ENCODE data around the gene TNKS1BP1. TPM values are rescaled to one million over a fixed set of nuclear protein-coding genes. Genes with fewer than 3 reads are reported as not detected.

TNKS1BP1 gene
- total RNA-seq, 1 experiment from 2014 or later: 94.6 TPM

DNA sequence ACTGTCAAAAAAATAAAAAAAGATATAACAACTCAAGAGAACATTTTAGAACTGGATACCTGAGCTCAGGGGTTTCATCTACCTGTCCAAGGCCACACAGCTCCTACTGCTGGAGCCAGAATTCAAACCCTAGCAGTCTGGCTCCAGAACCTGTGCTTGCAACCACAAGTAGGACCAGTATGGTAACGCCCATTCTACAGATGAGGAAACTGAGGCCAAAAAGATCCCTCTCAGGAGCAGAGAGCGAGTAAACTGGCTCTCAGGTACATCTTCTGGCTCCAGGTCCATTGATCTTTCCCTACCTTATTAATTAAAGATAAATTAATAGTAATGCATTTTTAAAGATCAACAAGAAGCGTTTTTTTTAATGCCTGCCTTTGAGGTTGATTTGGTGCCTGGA is 32.6 kb upstream of the TNKS1BP1 start:
- CTCF ChIA-PET: interaction anchor here (0.6 kb wide), 1 partner anchor 79 kb away, joined by 4 read pairs; no protein-coding TSS in a partner anchor
- H3K4me3 ChIP-seq (ENCODE audit: low read depth in 2 of 2, low read length in 2 of 2): no peak overlapping the region
- no peak for ATAC-seq
- BruUV-seq (replicated peaks): no TSS peak
- H3K36me3 ChIP-seq (ENCODE audit: control insufficient read depth, insufficient read depth, low read length): no peaks in the 10 kb centered on the region
- in situ Hi-C loops (cut with HindIII; ENCODE audit: low pct_unique_long_range_greater_than_20kb, low sequenced_read_pairs) (no loop called here), intact Hi-C loops (cut with micrococcal nuclease; ENCODE audit: unreplicated experiment) (no loop called here)
- TF ChIP-seq, protein P1, sequence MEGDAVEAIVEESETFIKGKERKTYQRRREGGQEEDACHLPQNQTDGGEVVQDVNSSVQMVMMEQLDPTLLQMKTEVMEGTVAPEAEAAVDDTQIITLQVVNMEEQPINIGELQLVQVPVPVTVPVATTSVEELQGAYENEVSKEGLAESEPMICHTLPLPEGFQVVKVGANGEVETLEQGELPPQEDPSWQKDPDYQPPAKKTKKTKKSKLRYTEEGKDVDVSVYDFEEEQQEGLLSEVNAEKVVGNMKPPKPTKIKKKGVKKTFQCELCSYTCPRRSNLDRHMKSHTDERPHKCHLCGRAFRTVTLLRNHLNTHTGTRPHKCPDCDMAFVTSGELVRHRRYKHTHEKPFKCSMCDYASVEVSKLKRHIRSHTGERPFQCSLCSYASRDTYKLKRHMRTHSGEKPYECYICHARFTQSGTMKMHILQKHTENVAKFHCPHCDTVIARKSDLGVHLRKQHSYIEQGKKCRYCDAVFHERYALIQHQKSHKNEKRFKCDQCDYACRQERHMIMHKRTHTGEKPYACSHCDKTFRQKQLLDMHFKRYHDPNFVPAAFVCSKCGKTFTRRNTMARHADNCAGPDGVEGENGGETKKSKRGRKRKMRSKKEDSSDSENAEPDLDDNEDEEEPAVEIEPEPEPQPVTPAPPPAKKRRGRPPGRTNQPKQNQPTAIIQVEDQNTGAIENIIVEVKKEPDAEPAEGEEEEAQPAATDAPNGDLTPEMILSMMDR (IDR thresholded peaks at IDR 0.05): no peak
- TF ChIP-seq TCF7L2 (IDR thresholded peaks at IDR 0.05; ENCODE audit: low read depth, low read length) (no peak), SIN3A (IDR thresholded peaks at IDR 0.05; ENCODE audit: borderline replicate concordance, insufficient read depth, low read depth, low read length) (no peak), POLR2AphosphoS5 (IDR thresholded peaks at IDR 0.05; ENCODE audit: low read depth, low read length) (no peak)
- TF ChIP-seq, protein P2, sequence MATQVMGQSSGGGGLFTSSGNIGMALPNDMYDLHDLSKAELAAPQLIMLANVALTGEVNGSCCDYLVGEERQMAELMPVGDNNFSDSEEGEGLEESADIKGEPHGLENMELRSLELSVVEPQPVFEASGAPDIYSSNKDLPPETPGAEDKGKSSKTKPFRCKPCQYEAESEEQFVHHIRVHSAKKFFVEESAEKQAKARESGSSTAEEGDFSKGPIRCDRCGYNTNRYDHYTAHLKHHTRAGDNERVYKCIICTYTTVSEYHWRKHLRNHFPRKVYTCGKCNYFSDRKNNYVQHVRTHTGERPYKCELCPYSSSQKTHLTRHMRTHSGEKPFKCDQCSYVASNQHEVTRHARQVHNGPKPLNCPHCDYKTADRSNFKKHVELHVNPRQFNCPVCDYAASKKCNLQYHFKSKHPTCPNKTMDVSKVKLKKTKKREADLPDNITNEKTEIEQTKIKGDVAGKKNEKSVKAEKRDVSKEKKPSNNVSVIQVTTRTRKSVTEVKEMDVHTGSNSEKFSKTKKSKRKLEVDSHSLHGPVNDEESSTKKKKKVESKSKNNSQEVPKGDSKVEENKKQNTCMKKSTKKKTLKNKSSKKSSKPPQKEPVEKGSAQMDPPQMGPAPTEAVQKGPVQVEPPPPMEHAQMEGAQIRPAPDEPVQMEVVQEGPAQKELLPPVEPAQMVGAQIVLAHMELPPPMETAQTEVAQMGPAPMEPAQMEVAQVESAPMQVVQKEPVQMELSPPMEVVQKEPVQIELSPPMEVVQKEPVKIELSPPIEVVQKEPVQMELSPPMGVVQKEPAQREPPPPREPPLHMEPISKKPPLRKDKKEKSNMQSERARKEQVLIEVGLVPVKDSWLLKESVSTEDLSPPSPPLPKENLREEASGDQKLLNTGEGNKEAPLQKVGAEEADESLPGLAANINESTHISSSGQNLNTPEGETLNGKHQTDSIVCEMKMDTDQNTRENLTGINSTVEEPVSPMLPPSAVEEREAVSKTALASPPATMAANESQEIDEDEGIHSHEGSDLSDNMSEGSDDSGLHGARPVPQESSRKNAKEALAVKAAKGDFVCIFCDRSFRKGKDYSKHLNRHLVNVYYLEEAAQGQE (IDR thresholded peaks at IDR 0.05; ENCODE audit: insufficient read depth in 1 of 2, low read depth in 2 of 2, low read length in 1 of 2): no peak
- H3K27me3 ChIP-seq (ENCODE audit: control insufficient read depth, insufficient read depth, low read length): no peaks in the 10 kb centered on the region
- 0 out of 2 replicates have a peak, but pooled peaks cover 7% of the 10 kb centered on the region for H3K4me1 ChIP-seq (ENCODE audit: control insufficient read depth, insufficient read depth, low read length)
- DNase-seq (ENCODE audit: low read depth, low spot score): no peak
- POLR2A ChIA-PET: no interaction called here
- no peaks in the 10 kb centered on the region for H3K9me3 ChIP-seq (ENCODE audit: control insufficient read depth, insufficient read depth, low read depth, low read length)
- no peak overlapping the region for H3K27ac ChIP-seq (ENCODE audit: low read length)

DNA sequence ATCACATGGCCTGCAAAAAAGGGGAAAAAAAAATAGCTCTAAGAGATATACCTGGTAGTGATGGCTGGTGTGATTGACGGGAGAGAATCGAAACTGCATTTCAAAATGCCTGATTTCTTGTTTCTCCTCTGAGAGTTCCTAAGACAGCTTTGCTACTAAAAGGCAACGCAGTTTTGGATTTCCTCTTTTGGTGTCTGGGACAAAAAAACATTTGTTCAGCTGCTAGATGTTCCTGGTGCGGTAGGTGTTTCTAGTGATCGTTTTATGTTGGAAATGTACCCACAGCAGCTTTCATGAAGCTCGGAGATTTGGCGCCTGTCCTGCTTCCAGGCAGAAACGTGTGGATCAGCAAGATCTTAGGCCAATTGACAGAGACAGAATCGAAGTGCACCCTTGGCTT is 31.5 kb upstream of the TNKS1BP1 start:
- intact Hi-C loops (cut with micrococcal nuclease; ENCODE audit: unreplicated experiment) (no loop called here), in situ Hi-C loops (cut with HindIII; ENCODE audit: low pct_unique_long_range_greater_than_20kb, low sequenced_read_pairs) (no loop called here)
- H3K27me3 ChIP-seq (ENCODE audit: control insufficient read depth, insufficient read depth, low read length): no peaks in the 10 kb centered on the region
- ChIA-PET POLR2A (no interaction called here), CTCF (interaction anchor here (0.6 kb wide), 1 partner anchor 108 kb away, joined by 5 read pairs; no protein-coding TSS in a partner anchor)
- no peaks in the 10 kb centered on the region for H3K36me3 ChIP-seq (ENCODE audit: control insufficient read depth, insufficient read depth, low read length)
- DNase-seq (ENCODE audit: low read depth, low spot score) (no peak), ATAC-seq (no peak)
- H3K9me3 ChIP-seq (ENCODE audit: control insufficient read depth, insufficient read depth, low read depth, low read length): no peaks in the 10 kb centered on the region
- TF ChIP-seq TCF7L2 (IDR thresholded peaks at IDR 0.05; ENCODE audit: low read depth, low read length) (no peak), POLR2AphosphoS5 (IDR thresholded peaks at IDR 0.05; ENCODE audit: low read depth, low read length) (no peak), SIN3A (IDR thresholded peaks at IDR 0.05; ENCODE audit: borderline replicate concordance, insufficient read depth, low read depth, low read length) (no peak)
- TF ChIP-seq, protein P1 (IDR thresholded peaks at IDR 0.05): no peak
- TF ChIP-seq, protein P2 (IDR thresholded peaks at IDR 0.05; ENCODE audit: insufficient read depth in 1 of 2, low read depth in 2 of 2, low read length in 1 of 2): no peak
- no TSS peak for BruUV-seq (replicated peaks)
- H3K27ac ChIP-seq (ENCODE audit: low read length): no peak overlapping the region
- no peak overlapping the region for H3K4me3 ChIP-seq (ENCODE audit: low read depth in 2 of 2, low read length in 2 of 2)
- 0 out of 2 replicates have a peak, but pooled peaks cover 7% of the 10 kb centered on the region for H3K4me1 ChIP-seq (ENCODE audit: control insufficient read depth, insufficient read depth, low read length)
